T-helper 2 cell treated with Interferon-gamma antibody and Interleukin-4, amounts not matched to agents 100 ng/mL and 5 ng/mL, for 36 hours (primary cell): ENCODE measurements around the gene ZFC3H1. TPM values are rescaled to one million over a fixed set of nuclear protein-coding genes. Genes with fewer than 3 reads are reported as not detected.

ENCODE experiments used
- intact Hi-C: fragments of 100-400 bp; cut with micrococcal nuclease; formaldehyde crosslinking; loops from one replicate; pipeline ENCODE4 v1.15.1; 2023
- total RNA-seq: library from RNA; stranded (reverse); gene quantifications from 2 replicates; pipeline ENCODE4 v1.2.3, GENCODE V29; 2022

ZFC3H1 gene
- total RNA-seq, 1 donor from 2014 or later: 73.0 TPM

- intact Hi-C loops: no loop called here
These were observed 21.4 kb downstream of the ZFC3H1 start for GRCh38 chr12:71642264-71642663.

- intact Hi-C loops: no loop called here
These were observed 22.3 kb downstream of the ZFC3H1 start for GRCh38 chr12:71641390-71641789.

GRCh38 chr12:71640316-71640715 is 23.3 kb downstream of the ZFC3H1 start:
- intact Hi-C loops: no loop called here

GRCh38 chr12:71639341-71639760 is 24.3 kb downstream of the ZFC3H1 start:
- intact Hi-C loops: no loop called here

- intact Hi-C loops: no loop called here
These were observed 25.1 kb downstream of the ZFC3H1 start for GRCh38 chr12:71638499-71638898.

- intact Hi-C loops: loop anchor here (1.0 to 2.0 kb wide), 5 partner anchors 18 to 221 kb away; partner anchors contain the start of gene ZFC3H1
These were observed 26.9 kb downstream of the ZFC3H1 start for GRCh38 chr12:71636704-71637115.

GRCh38 chr12:71627438-71628002 is 36.1 kb downstream of the ZFC3H1 start:
- intact Hi-C loops: loop anchor here (5.0 kb wide), 1 partner anchor 35 kb away; the partner anchor contains the start of genes THAP2 and ZFC3H1

- intact Hi-C loops: loop anchor here (5.0 kb wide), 1 partner anchor 36 kb away; the partner anchor contains the start of genes THAP2 and ZFC3H1
These were observed 36.9 kb downstream of the ZFC3H1 start for GRCh38 chr12:71626768-71627167.

GRCh38 chr12:71626098-71626497 is 37.5 kb downstream of the ZFC3H1 start:
- intact Hi-C loops: loop anchor here (5.0 kb wide), 1 partner anchor 36 kb away; the partner anchor contains the start of genes THAP2 and ZFC3H1

- intact Hi-C loops: loop anchor here (5.0 kb wide), 1 partner anchor 37 kb away; the partner anchor contains the start of genes THAP2 and ZFC3H1
These were observed 38.2 kb downstream of the ZFC3H1 start for GRCh38 chr12:71625476-71625875.

GRCh38 chr12:71621938-71622337 is 41.7 kb downstream of the ZFC3H1 start:
- intact Hi-C loops: no loop called here

- intact Hi-C loops: loop anchor here (1.0 kb wide), 1 partner anchor 137 kb away; no protein-coding TSS in a partner anchor
These were observed 53.4 kb downstream of the ZFC3H1 start for GRCh38 chr12:71610031-71610795.

GRCh38 chr12:71607494-71608330 is 55.9 kb downstream of the ZFC3H1 start:
- intact Hi-C loops: no loop called here

- intact Hi-C loops: no loop called here
These were observed 58.6 kb downstream of the ZFC3H1 start for GRCh38 chr12:71605039-71605438.

- intact Hi-C loops: no loop called here
These were observed 60.7 kb downstream of the ZFC3H1 start for GRCh38 chr12:71602761-71603577.

- intact Hi-C loops: no loop called here
These were observed 62.1 kb downstream of the ZFC3H1 start for GRCh38 chr12:71601546-71601945.

- intact Hi-C loops: no loop called here
These were observed 64.4 kb downstream of the ZFC3H1 start for GRCh38 chr12:71599210-71599609.

- intact Hi-C loops: no loop called here
These were observed 69.3 kb downstream of the ZFC3H1 start for GRCh38 chr12:71594214-71594948.

- intact Hi-C loops: no loop called here
These were observed 70.8 kb downstream of the ZFC3H1 start for GRCh38 chr12:71592841-71593240.

GRCh38 chr12:71591601-71592000 is 72.0 kb downstream of the ZFC3H1 start:
- intact Hi-C loops: no loop called here
